OCI-LY3 (cell line): ENCODE measurements around the gene VAV3.

ENCODE experiments used
- CTCF ChIP-seq: fragments of 200-600, 300-600 bp; sonication (generic); IDR thresholded peaks from 2 replicates; pipeline ENCODE4 v1.5.1; 2014; ENCODE audit warnings: antibody characterized with exemption, low read length, low read depth
- EZH2phosphoT487 ChIP-seq: fragments of 200-600 bp; shearing (Covaris generic); IDR thresholded peaks from 2 replicates; pipeline ENCODE4 v1.6.1; 2018; ENCODE audit warnings: antibody characterized with exemption, mixed run types, low read depth

- TF ChIP-seq CTCF, result no peak
- TF ChIP-seq EZH2phosphoT487, result no peak
Observed at GRCh38 chr1:107776900-107777663, 187.9 kb downstream of the VAV3 start.
